ENCODE results near the gene PLSCR3. TPM values are rescaled to one million over a fixed set of nuclear protein-coding genes. Genes with fewer than 3 reads are reported as not detected.

Gene PLSCR3
- total RNA-seq, 1 experiment from 2014 or later, result 43.8 TPM

DNA sequence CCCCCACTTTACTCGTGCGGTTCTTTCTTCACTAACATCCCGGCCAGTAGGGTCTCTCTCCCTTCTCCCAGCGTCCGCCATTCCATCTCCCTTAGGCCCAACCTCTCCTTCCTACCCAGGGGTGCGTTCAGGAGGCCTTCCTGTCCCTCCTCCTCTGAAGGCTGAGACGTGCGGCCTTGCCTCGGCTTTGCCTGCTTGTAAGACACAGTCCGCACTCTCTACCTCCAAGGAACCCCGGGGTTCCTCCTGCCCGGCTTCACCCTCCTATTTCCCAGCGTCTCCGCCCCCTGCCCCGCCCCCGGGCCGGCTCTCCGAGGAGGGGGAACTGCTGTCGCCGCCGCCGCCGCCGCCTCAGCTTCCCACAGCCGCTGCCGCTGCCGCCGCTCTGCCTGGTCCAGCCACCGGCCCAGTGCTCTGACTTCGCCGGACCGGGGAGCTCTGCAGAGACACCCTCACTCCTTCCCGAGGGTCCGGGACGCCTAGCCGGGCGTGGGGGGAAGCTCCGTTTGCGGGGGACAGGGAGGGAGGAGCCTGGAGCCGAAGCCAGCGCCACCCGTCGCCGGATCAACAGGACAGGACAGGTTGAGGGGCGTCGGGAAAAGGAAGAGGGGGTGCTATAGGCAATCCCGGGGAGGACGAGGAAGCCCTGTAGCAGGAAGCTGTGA is 43.8 kb upstream of the PLSCR3 start:
- no TSS peak for BruUV-seq (replicated peaks)
- Histone ChIP-seq H3K4me1 (ENCODE audit: control insufficient read depth in 1 of 2, insufficient read depth in 2 of 2, low read length in 2 of 2) (peaks cover 13 to 32% of the 10 kb centered on the region in 2 experiments), H4K20me1 (ENCODE audit: insufficient read depth) (no peaks in the 10 kb centered on the region), H3K36me3 (ENCODE audit: control insufficient read depth in 1 of 2, insufficient read depth in 2 of 2, low read length in 2 of 2) (no peaks in the 10 kb centered on the region), H3K4me2 (ENCODE audit: low read length) (no peak overlapping the region), H3K9me3 (ENCODE audit: control insufficient read depth in 1 of 2, insufficient read depth in 1 of 2, low read depth in 1 of 2, low read length in 2 of 2) (no peaks in the 10 kb centered on the region), H3K9me2 (ENCODE audit: insufficient read depth) (no peaks in the 10 kb centered on the region), H2AFZ (ENCODE audit: low read depth, low read length, poor library complexity, severe bottlenecking) (no peak overlapping the region), H3K4me3 (replicated peaks in 1 of 2; ENCODE audit: low read depth in 1 of 2, low read length in 2 of 2) (no peak overlapping the region), H3K27me3 (ENCODE audit: insufficient read depth, low read length) (no peaks in the 10 kb centered on the region), H3K79me2 (ENCODE audit: insufficient read depth, low read length) (no peaks in the 10 kb centered on the region), H3K27ac (ENCODE audit: low read depth, low read length) (no peak overlapping the region), H3K9ac (ENCODE audit: low read length) (0 out of 2 replicates have a peak overlapping the region, but pooled peaks have one; percentile 77)
- POLR2A ChIA-PET, result no interaction called here
- CTCF ChIA-PET, result no interaction called here
- intact Hi-C loops (cut with micrococcal nuclease), result loop anchor here (1.0 to 10.0 kb wide), 6 partner anchors 44 to 249 kb away; partner anchors contain the start of genes CLDN7, PLSCR3, POLR2A and SENP3
- no peak for ATAC-seq
- RAD21 ChIA-PET (ENCODE audit: low non-redundant PET in 1 of 2, low total read pairs in 2 of 2, uncharacterized antibody in 2 of 2, unreplicated experiment in 2 of 2), result no interaction called here
- TF ChIP-seq CEBPB (IDR thresholded peaks at IDR 0.05; ENCODE audit: low read depth), result no peak
- no peak for DNase-seq (ENCODE audit: low read depth, low spot score)

- no peaks in the 10 kb centered on the region for H4K20me1 ChIP-seq (ENCODE audit: insufficient read depth)
- no peaks in the 10 kb centered on the region; a peak in 1 of 4 replicates for H3K9me3 ChIP-seq (ENCODE audit: control insufficient read depth in 1 of 2, insufficient read depth in 1 of 2, low read depth in 1 of 2, low read length in 2 of 2)
- no peaks in the 10 kb centered on the region for H3K9me2 ChIP-seq (ENCODE audit: insufficient read depth)
- H3K4me3 ChIP-seq (replicated peaks in 1 of 2; ENCODE audit: low read depth in 1 of 2, low read length in 2 of 2), result peak overlapping the region; percentile 9 to 69; a peak in 1 of 4 replicates
- TF ChIP-seq EZH2phosphoT487 (IDR thresholded peaks at IDR 0.05; ENCODE audit: borderline replicate concordance) (no peak), ZNF274 (IDR thresholded peaks at IDR 0.05; ENCODE audit: low read depth, low read length) (no peak), RAD21 (IDR thresholded peaks at IDR 0.05; ENCODE audit: low read depth) (no peak), POLR2AphosphoS5 (IDR thresholded peaks at IDR 0.05; ENCODE audit: low read depth, low read length) (no peak), SIN3A (IDR thresholded peaks at IDR 0.05; ENCODE audit: low read depth) (no peak), FOSL1 (IDR thresholded peaks at IDR 0.05; ENCODE audit: low read depth) (no peak), TCF7L2 (IDR thresholded peaks at IDR 0.05; ENCODE audit: borderline replicate concordance, extremely low read depth, insufficient read depth, insufficient read length) (no peak)
- no TSS peak for BruUV-seq (replicated peaks)
- peak overlapping the region; percentile 95 for H3K27ac ChIP-seq (ENCODE audit: low read depth, low read length)
- H3K27me3 ChIP-seq (ENCODE audit: insufficient read depth, low read length), result no peaks in the 10 kb centered on the region
- ATAC-seq, result no peak
- peaks cover 13 to 32% of the 10 kb centered on the region in 2 experiments for H3K4me1 ChIP-seq (ENCODE audit: control insufficient read depth in 1 of 2, insufficient read depth in 2 of 2, low read length in 2 of 2)
- H2AFZ ChIP-seq (ENCODE audit: low read depth, low read length, poor library complexity, severe bottlenecking), result no peak overlapping the region
- intact Hi-C loops (cut with micrococcal nuclease), result loop anchor here (1.0 to 10.0 kb wide), 6 partner anchors 43 to 249 kb away; partner anchors contain the start of genes CLDN7, PLSCR3, POLR2A and SENP3
- H3K4me2 ChIP-seq (ENCODE audit: low read length), result peak overlapping the region; percentile 99
- POLR2A ChIA-PET, result interaction anchor here (0.9 to 2.9 kb wide), 7 partner anchors 7 to 250 kb away, joined by 3 to 33 read pairs (median 6); partner anchors contain the start of genes CHRNB1, SPEM2, TMEM256 and TNK1
- H3K79me2 ChIP-seq (ENCODE audit: insufficient read depth, low read length), result no peaks in the 10 kb centered on the region
- H3K36me3 ChIP-seq (ENCODE audit: control insufficient read depth in 1 of 2, insufficient read depth in 2 of 2, low read length in 2 of 2), result no peaks in the 10 kb centered on the region
- no peak for DNase-seq (ENCODE audit: low read depth, low spot score)
- RAD21 ChIA-PET (ENCODE audit: low non-redundant PET in 1 of 2, low total read pairs in 2 of 2, uncharacterized antibody in 2 of 2, unreplicated experiment in 2 of 2), result interaction anchor here in 1 of 2 experiments (1.0 to 2.4 kb wide), 2 partner anchors 81 to 156 kb away, joined by 3 to 6 read pairs; partner anchors contain the start of gene SLC2A4
- peak overlapping the region; percentile 77 for H3K9ac ChIP-seq (ENCODE audit: low read length)
- CTCF ChIA-PET, result interaction anchor here (1.0 to 3.4 kb wide), 12 partner anchors 7 to 123 kb away, joined by 3 to 28 read pairs (median 6); partner anchors contain the start of genes CHRNB1, PLSCR3, SENP3 and TMEM256
Observed at GRCh38 chr17:7437369-7437863, 43.1 kb upstream of the PLSCR3 start.
